A549 (cell line): ENCODE data around the gene FRRS1L.

ENCODE experiments used
- JUN ChIP-seq, 2 experiments: fragments of >200 bp; sonication (Bioruptor Twin); formaldehyde crosslinking; IDR thresholded peaks; 2 replicates in 1 of 2; 3 replicates in 1 of 2; pipeline ENCODE4 v1.6.1; 2016 to 2017
- MAFK ChIP-seq: fragments of 450-650 bp; IDR thresholded peaks from 2 replicates; pipeline ENCODE4 v1.6.1; 2014; ENCODE audit not compliant: partially characterized antibody
- POLR2A ChIP-seq: IDR thresholded peaks from 2 replicates; pipeline ENCODE4 v1.6.1; 2012; ENCODE audit warnings: mild to moderate bottlenecking, low read length
- RAD21 ChIP-seq, 2 experiments: fragments of >200 bp in 1 of 2; sonication (Bioruptor Twin) in 1 of 2; formaldehyde crosslinking in 1 of 2; IDR thresholded peaks in 1 of 2; conservative IDR thresholded peaks in 1 of 2; 2 replicates in 1 of 2; 3 replicates in 1 of 2; pipeline ENCODE4 v1.6.1; 2012 to 2018; ENCODE audit warnings: inconsistent platforms in 1 of 2
- TF ChIP-seq, protein P1 (sequence below): fragments of >200 bp; sonication (Bioruptor Twin); formaldehyde crosslinking; IDR thresholded peaks from 3 replicates; pipeline ENCODE4 v1.5.1; 2016
- TF ChIP-seq, protein P2 (sequence below): IDR thresholded peaks from 2 replicates; pipeline ENCODE4 v1.6.1; 2012

DNA sequence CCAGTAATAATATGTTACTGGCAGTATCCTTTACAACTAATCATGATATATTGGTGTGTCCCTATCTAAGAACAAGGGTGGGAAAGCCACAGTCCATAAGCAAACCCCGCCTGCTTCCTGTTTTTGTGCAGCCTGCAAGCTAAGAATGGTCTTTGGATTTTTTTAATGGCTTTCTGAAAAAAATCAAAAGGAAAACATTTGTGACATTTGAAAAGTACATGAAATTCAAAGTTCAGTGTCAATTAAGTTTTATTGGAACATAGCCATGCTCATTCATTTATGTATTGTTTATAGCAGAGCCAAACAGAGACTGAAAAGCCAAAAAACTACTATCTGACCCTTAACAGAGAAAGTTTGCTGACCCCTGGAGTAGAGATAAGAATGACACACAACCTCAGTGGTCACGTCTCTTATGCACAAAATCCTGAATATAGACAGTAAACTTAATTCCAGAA lies 34.5 kb downstream of the FRRS1L start:
- TF ChIP-seq, protein P1, sequence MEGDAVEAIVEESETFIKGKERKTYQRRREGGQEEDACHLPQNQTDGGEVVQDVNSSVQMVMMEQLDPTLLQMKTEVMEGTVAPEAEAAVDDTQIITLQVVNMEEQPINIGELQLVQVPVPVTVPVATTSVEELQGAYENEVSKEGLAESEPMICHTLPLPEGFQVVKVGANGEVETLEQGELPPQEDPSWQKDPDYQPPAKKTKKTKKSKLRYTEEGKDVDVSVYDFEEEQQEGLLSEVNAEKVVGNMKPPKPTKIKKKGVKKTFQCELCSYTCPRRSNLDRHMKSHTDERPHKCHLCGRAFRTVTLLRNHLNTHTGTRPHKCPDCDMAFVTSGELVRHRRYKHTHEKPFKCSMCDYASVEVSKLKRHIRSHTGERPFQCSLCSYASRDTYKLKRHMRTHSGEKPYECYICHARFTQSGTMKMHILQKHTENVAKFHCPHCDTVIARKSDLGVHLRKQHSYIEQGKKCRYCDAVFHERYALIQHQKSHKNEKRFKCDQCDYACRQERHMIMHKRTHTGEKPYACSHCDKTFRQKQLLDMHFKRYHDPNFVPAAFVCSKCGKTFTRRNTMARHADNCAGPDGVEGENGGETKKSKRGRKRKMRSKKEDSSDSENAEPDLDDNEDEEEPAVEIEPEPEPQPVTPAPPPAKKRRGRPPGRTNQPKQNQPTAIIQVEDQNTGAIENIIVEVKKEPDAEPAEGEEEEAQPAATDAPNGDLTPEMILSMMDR, result no peak
- TF ChIP-seq, protein P2, sequence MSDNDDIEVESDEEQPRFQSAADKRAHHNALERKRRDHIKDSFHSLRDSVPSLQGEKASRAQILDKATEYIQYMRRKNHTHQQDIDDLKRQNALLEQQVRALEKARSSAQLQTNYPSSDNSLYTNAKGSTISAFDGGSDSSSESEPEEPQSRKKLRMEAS, result no peak
- TF ChIP-seq RAD21 (conservative IDR thresholded peaks at IDR 0.05 in 1 of 2, IDR thresholded peaks at IDR 0.05 in 1 of 2), result no peak
- no peak for TF ChIP-seq MAFK
- TF ChIP-seq POLR2A, result no peak
- TF ChIP-seq JUN (IDR thresholded peaks at IDR 0.05), result no peak
